Loucy (cell line): ENCODE results near the gene PSMD2.

ENCODE experiments used
- H2AFZ ChIP-seq: fragments of 200-600 bp; sonication (generic); 2 replicates; pipeline ENCODE4 v1.6.0; 2016; ENCODE audit warnings: antibody characterized with exemption, mild to moderate bottlenecking, low read length, moderate library complexity
- H3F3A ChIP-seq: fragments of 200-600 bp; 2 replicates; pipeline ENCODE4 v1.6.0; 2016; ENCODE audit warnings: antibody characterized with exemption, low read depth, mild to moderate bottlenecking
- H3K27me3 ChIP-seq: fragments of 200-600 bp; sonication (generic); 2 replicates; pipeline ENCODE4 v1.6.1; 2014; ENCODE audit warnings: low read length, mild to moderate bottlenecking; ENCODE audit not compliant: insufficient read depth, poor library complexity, severe bottlenecking
- H3K36me3 ChIP-seq: fragments of 200-600 bp; sonication (generic); 2 replicates; pipeline ENCODE4 v1.6.1; 2016; ENCODE audit warnings: low read length; ENCODE audit not compliant: insufficient read depth
- H3K4me1 ChIP-seq: fragments of 200-600 bp; sonication (generic); 2 replicates; pipeline ENCODE4 v1.5.1; 2014; ENCODE audit warnings: low read length, mild to moderate bottlenecking; ENCODE audit not compliant: insufficient read depth, poor library complexity, severe bottlenecking
- H3K4me2 ChIP-seq: fragments of 200-600 bp; sonication (generic); 2 replicates; pipeline ENCODE4 v1.6.0; 2014; ENCODE audit warnings: antibody characterized with exemption, low read length, low read depth, mild to moderate bottlenecking; ENCODE audit not compliant: poor library complexity, severe bottlenecking
- H3K4me3 ChIP-seq: fragments of 200-600 bp; sonication (generic); 2 replicates; pipeline ENCODE4 v1.5.1; 2014; ENCODE audit warnings: low read length, mild to moderate bottlenecking, mixed read lengths; ENCODE audit not compliant: poor library complexity, severe bottlenecking
- H3K79me2 ChIP-seq: fragments of 200-600 bp; sonication (generic); 2 replicates; pipeline ENCODE4 v1.6.1; 2014; ENCODE audit warnings: low read length; ENCODE audit not compliant: insufficient read depth
- H3K9ac ChIP-seq: fragments of 200-600 bp; sonication (generic); 2 replicates; pipeline ENCODE4 v1.6.0; 2014; ENCODE audit warnings: mild to moderate bottlenecking, low read depth, low read length, moderate library complexity; ENCODE audit not compliant: poor library complexity, severe bottlenecking
- H3K9me2 ChIP-seq: fragments of 200-600 bp; sonication (generic); replicated peaks from 2 replicates; pipeline ENCODE4 v1.6.1; 2016; ENCODE audit warnings: low read depth, low read length, mixed read lengths
- H3K9me3 ChIP-seq: fragments of 200-600 bp; sonication (generic); 2 replicates; pipeline ENCODE4 v1.6.1; 2014; ENCODE audit warnings: mild to moderate bottlenecking, antibody characterized with exemption, low read length, low read depth; ENCODE audit not compliant: insufficient read depth
- H4K20me1 ChIP-seq: fragments of 200-600 bp; sonication (generic); 2 replicates; pipeline ENCODE4 v1.6.0; 2014; ENCODE audit warnings: antibody characterized with exemption, low read length, mild to moderate bottlenecking; ENCODE audit not compliant: insufficient read depth, poor library complexity, severe bottlenecking
- CTCF ChIP-seq: fragments of 200-600 bp; sonication (generic); conservative IDR thresholded peaks from 2 replicates; pipeline ENCODE4 v1.5.1; 2014; ENCODE audit warnings: mild to moderate bottlenecking, antibody characterized with exemption, low read length
- EZH2phosphoT487 ChIP-seq: fragments of 200-600 bp; IDR thresholded peaks from 2 replicates; pipeline ENCODE4 v1.6.1; 2018; ENCODE audit warnings: antibody characterized with exemption, mild to moderate bottlenecking, moderate library complexity, borderline replicate concordance

Gene PSMD2

GRCh38 chr3:184328516-184328915 lies 29.5 kb downstream of the PSMD2 start:
- Histone ChIP-seq H3K9me3 (no peaks in the 10 kb centered on the region), H3F3A (no peaks in the 10 kb centered on the region), H3K79me2 (0 out of 2 replicates have a peak, but pooled peaks cover 8% of the 10 kb centered on the region), H3K9me2 (no peaks in the 10 kb centered on the region), H4K20me1 (peaks cover 25% of the 10 kb centered on the region), H3K4me1 (no peaks in the 10 kb centered on the region), H3K4me2 (no peak overlapping the region), H2AFZ (no peak overlapping the region), H3K36me3 (peaks cover 95% of the 10 kb centered on the region), H3K9ac (no peak overlapping the region), H3K27me3 (no peaks in the 10 kb centered on the region), H3K4me3 (no peak overlapping the region)
- TF ChIP-seq EZH2phosphoT487 (no peak), CTCF (no peak)

GRCh38 chr3:184332370-184333090 lies 33.5 kb downstream of the PSMD2 start:
- H3K4me1 ChIP-seq, result no peaks in the 10 kb centered on the region
- H3K36me3 ChIP-seq, result peaks cover 76% of the 10 kb centered on the region; the same call in 1 of the 2 replicates
- H3K4me2 ChIP-seq, result no peak overlapping the region
- no peak overlapping the region for H3K4me3 ChIP-seq
- H3F3A ChIP-seq, result no peaks in the 10 kb centered on the region
- TF ChIP-seq CTCF (no peak), EZH2phosphoT487 (no peak)
- H2AFZ ChIP-seq, result no peak overlapping the region
- peaks cover 21% of the 10 kb centered on the region for H4K20me1 ChIP-seq
- H3K9me3 ChIP-seq, result no peaks in the 10 kb centered on the region
- no peak overlapping the region for H3K9ac ChIP-seq
- H3K9me2 ChIP-seq, result no peaks in the 10 kb centered on the region
- no peaks in the 10 kb centered on the region for H3K79me2 ChIP-seq
- no peaks in the 10 kb centered on the region for H3K27me3 ChIP-seq

- H3K4me3 ChIP-seq, result no peak overlapping the region
- no peaks in the 10 kb centered on the region for H3K9me2 ChIP-seq
- H3K27me3 ChIP-seq, result no peaks in the 10 kb centered on the region
- no peak overlapping the region for H3K9ac ChIP-seq
- no peaks in the 10 kb centered on the region for H3K4me1 ChIP-seq
- H3K9me3 ChIP-seq, result no peaks in the 10 kb centered on the region
- no peak overlapping the region for H3K4me2 ChIP-seq
- H2AFZ ChIP-seq, result no peak overlapping the region
- H4K20me1 ChIP-seq, result peaks cover 21% of the 10 kb centered on the region
- no peaks in the 10 kb centered on the region for H3K79me2 ChIP-seq
- no peaks in the 10 kb centered on the region for H3F3A ChIP-seq
- peaks cover 70% of the 10 kb centered on the region; the same call in 1 of the 2 replicates for H3K36me3 ChIP-seq
- TF ChIP-seq CTCF (no peak), EZH2phosphoT487 (no peak)
These were observed 34.1 kb downstream of the PSMD2 start for GRCh38 chr3:184333190-184333589.
